ENCODE results near the gene COG5.

DNA sequence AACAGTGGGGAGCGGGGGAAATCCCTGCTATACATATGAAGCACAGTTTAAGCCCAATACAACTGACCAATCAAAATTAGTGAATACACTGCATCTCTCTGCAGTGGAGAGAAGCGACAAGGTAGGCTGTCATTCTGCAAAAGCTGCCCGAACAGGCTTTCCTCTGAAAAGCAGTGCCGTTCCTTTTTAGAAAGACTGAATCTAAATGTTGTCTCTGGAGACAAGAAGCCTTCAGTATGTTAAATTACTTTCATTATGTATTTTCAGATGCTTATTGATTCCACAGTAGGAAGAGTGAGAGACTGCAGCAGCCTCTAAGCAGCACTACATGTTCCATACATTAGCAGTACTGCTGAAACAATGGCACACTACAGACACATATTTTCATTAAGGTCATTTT lies 93.8 kb downstream of the COG5 start, which contains the start of gene GPR22:
- TF ChIP-seq SMC3 (IDR thresholded peaks at IDR 0.05; ENCODE audit: low read depth, low read length) = no peak
- TF ChIP-seq, protein P1, sequence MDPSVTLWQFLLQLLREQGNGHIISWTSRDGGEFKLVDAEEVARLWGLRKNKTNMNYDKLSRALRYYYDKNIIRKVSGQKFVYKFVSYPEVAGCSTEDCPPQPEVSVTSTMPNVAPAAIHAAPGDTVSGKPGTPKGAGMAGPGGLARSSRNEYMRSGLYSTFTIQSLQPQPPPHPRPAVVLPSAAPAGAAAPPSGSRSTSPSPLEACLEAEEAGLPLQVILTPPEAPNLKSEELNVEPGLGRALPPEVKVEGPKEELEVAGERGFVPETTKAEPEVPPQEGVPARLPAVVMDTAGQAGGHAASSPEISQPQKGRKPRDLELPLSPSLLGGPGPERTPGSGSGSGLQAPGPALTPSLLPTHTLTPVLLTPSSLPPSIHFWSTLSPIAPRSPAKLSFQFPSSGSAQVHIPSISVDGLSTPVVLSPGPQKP (IDR thresholded peaks at IDR 0.05; ENCODE audit: borderline replicate concordance, low read depth, low read length) = no peak
- TF ChIP-seq, protein P2, sequence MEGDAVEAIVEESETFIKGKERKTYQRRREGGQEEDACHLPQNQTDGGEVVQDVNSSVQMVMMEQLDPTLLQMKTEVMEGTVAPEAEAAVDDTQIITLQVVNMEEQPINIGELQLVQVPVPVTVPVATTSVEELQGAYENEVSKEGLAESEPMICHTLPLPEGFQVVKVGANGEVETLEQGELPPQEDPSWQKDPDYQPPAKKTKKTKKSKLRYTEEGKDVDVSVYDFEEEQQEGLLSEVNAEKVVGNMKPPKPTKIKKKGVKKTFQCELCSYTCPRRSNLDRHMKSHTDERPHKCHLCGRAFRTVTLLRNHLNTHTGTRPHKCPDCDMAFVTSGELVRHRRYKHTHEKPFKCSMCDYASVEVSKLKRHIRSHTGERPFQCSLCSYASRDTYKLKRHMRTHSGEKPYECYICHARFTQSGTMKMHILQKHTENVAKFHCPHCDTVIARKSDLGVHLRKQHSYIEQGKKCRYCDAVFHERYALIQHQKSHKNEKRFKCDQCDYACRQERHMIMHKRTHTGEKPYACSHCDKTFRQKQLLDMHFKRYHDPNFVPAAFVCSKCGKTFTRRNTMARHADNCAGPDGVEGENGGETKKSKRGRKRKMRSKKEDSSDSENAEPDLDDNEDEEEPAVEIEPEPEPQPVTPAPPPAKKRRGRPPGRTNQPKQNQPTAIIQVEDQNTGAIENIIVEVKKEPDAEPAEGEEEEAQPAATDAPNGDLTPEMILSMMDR (conservative IDR thresholded peaks at IDR 0.05; ENCODE audit: low read depth, low read length) = no peak

All from IMR-90 (cell line).